ENCODE measurements around the gene NR2E3. TPM values are rescaled to one million over a fixed set of nuclear protein-coding genes. Genes with fewer than 3 reads are reported as not detected.

The NR2E3 gene
- total and polyA plus RNA-seq, 4 donors = 0.17 to 0.18 TPM; not detected in 2

DNA sequence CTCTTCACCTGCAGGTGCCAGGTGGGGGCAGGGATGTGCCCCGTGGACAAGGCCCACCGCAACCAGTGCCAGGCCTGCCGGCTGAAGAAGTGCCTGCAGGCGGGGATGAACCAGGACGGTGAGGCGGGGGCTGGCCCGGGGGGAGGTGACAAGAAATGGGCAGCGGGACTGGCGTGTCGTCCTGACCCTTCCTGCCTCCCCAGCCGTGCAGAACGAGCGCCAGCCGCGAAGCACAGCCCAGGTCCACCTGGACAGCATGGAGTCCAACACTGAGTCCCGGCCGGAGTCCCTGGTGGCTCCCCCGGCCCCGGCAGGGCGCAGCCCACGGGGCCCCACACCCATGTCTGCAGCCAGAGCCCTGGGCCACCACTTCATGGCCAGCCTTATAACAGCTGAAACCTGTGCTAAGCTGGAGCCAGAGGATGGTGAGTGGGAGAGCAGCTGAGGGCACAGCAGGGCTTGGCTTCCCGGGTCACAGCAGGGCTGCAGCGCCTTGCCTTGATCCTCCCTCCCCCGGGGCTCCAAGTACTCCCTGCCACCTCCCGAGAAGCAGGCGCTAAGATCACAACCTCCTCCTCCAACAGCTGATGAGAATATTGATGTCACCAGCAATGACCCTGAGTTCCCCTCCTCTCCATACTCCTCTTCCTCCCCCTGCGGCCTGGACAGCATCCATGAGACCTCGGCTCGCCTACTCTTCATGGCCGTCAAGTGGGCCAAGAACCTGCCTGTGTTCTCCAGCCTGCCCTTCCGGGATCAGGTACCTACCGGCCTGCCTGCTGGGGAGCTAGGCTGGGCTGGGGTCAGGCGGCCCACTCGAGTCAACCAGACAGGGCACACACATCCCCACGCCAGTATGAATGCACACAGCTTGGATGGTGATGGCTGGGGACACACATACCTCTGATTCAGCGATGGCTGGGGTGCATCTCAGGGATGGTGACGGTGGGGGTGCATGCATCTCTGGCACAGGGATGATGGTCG, 1.7 kb downstream of the NR2E3 start:
- H3K9ac ChIP-seq (ENCODE audit: low read depth in 1 of 2, low read length in 2 of 2) = no peak overlapping the region
- no peak for DNase-seq (ENCODE audit: low spot score)
- no peaks in the 10 kb centered on the region for H3K9me3 ChIP-seq (ENCODE audit: control insufficient read depth in 4 of 4, low read length in 3 of 4)
- TF ChIP-seq, protein P1, sequence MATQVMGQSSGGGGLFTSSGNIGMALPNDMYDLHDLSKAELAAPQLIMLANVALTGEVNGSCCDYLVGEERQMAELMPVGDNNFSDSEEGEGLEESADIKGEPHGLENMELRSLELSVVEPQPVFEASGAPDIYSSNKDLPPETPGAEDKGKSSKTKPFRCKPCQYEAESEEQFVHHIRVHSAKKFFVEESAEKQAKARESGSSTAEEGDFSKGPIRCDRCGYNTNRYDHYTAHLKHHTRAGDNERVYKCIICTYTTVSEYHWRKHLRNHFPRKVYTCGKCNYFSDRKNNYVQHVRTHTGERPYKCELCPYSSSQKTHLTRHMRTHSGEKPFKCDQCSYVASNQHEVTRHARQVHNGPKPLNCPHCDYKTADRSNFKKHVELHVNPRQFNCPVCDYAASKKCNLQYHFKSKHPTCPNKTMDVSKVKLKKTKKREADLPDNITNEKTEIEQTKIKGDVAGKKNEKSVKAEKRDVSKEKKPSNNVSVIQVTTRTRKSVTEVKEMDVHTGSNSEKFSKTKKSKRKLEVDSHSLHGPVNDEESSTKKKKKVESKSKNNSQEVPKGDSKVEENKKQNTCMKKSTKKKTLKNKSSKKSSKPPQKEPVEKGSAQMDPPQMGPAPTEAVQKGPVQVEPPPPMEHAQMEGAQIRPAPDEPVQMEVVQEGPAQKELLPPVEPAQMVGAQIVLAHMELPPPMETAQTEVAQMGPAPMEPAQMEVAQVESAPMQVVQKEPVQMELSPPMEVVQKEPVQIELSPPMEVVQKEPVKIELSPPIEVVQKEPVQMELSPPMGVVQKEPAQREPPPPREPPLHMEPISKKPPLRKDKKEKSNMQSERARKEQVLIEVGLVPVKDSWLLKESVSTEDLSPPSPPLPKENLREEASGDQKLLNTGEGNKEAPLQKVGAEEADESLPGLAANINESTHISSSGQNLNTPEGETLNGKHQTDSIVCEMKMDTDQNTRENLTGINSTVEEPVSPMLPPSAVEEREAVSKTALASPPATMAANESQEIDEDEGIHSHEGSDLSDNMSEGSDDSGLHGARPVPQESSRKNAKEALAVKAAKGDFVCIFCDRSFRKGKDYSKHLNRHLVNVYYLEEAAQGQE (IDR thresholded peaks at IDR 0.05) = no peak
- TF ChIP-seq YY1 (IDR thresholded peaks at IDR 0.05) (no peak), SP1 (IDR thresholded peaks at IDR 0.05) (no peak), RXRA (IDR thresholded peaks at IDR 0.05) (no peak), FOXA1 (IDR thresholded peaks at IDR 0.05) (no peak), EGR1 (IDR thresholded peaks at IDR 0.05; ENCODE audit: low read depth in 2 of 2) (no peak), RAD21 (IDR thresholded peaks at IDR 0.05) (no peak)
- H3K36me3 ChIP-seq (ENCODE audit: control insufficient read depth in 4 of 4, insufficient read depth in 3 of 4, low read depth in 1 of 4, low read length in 3 of 4) = no peaks in the 10 kb centered on the region
- H3K27ac ChIP-seq (ENCODE audit: low read depth in 1 of 2, low read length in 2 of 2) = no peak overlapping the region
- H3K4me1 ChIP-seq (ENCODE audit: control insufficient read depth in 4 of 4, insufficient read depth in 4 of 4, low read length in 3 of 4) = no peaks in the 10 kb centered on the region
- no peak overlapping the region for H3K4me3 ChIP-seq (ENCODE audit: low read depth in 1 of 3, low read length in 3 of 3)
- WGBS = 92% methylated on average over 38 of the region's 38 CpGs
- H3K27me3 ChIP-seq (ENCODE audit: control insufficient read depth in 4 of 4, insufficient read depth in 4 of 4, low read length in 3 of 4) = peaks cover 0 to 4% (median 2%) of the 10 kb centered on the region in 4 donors

DNA sequence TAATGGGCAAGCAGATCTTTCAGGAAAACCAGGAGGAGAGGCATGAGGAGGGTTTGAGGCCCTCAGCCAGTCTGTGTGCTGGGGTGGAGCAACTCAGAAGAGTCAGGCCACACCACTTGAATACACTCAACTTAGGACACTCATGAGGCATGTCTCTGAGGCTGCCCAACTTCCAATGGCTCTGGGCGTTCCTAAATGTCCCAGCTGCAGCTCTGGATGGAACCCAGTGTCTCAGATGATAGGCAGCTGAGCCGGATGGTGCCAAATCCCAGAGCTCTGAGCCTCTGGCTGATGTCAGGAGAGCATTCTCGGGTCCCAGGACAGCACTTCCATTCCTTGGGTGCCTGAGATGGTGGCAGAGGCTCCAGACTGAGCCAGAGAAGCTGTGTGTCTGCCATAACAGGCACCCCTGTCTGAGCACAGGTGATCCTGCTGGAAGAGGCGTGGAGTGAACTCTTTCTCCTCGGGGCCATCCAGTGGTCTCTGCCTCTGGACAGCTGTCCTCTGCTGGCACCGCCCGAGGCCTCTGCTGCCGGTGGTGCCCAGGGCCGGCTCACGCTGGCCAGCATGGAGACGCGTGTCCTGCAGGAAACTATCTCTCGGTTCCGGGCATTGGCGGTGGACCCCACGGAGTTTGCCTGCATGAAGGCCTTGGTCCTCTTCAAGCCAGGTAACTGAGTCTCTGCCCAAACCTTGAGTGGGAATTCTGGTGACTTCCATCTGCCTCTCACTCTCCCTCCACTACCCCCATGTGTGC, 2.8 kb downstream of the NR2E3 start:
- TF ChIP-seq TAF1 (conservative IDR thresholded peaks at IDR 0.05) (no peak), YY1 (IDR thresholded peaks at IDR 0.05) (no peak), SP1 (IDR thresholded peaks at IDR 0.05) (no peak), RXRA (IDR thresholded peaks at IDR 0.05) (no peak), NR2F2 (IDR thresholded peaks at IDR 0.05) (no peak), HNF4A (conservative IDR thresholded peaks at IDR 0.05) (no peak), FOXA1 (IDR thresholded peaks at IDR 0.05) (no peak), JUND (IDR thresholded peaks at IDR 0.05) (no peak), EGR1 (IDR thresholded peaks at IDR 0.05; ENCODE audit: low read depth in 2 of 2) (no peak), FOXA2 (IDR thresholded peaks at IDR 0.05) (no peak), RAD21 (IDR thresholded peaks at IDR 0.05) (no peak), HNF4G (IDR thresholded peaks at IDR 0.05) (no peak), GABPA (IDR thresholded peaks at IDR 0.05 in 1 of 2, conservative IDR thresholded peaks at IDR 0.05 in 1 of 2) (no peak)
- TF ChIP-seq, protein P2, sequence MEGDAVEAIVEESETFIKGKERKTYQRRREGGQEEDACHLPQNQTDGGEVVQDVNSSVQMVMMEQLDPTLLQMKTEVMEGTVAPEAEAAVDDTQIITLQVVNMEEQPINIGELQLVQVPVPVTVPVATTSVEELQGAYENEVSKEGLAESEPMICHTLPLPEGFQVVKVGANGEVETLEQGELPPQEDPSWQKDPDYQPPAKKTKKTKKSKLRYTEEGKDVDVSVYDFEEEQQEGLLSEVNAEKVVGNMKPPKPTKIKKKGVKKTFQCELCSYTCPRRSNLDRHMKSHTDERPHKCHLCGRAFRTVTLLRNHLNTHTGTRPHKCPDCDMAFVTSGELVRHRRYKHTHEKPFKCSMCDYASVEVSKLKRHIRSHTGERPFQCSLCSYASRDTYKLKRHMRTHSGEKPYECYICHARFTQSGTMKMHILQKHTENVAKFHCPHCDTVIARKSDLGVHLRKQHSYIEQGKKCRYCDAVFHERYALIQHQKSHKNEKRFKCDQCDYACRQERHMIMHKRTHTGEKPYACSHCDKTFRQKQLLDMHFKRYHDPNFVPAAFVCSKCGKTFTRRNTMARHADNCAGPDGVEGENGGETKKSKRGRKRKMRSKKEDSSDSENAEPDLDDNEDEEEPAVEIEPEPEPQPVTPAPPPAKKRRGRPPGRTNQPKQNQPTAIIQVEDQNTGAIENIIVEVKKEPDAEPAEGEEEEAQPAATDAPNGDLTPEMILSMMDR (IDR thresholded peaks at IDR 0.05; ENCODE audit: low read depth, low read length, missing input control) = no peak
- TF ChIP-seq, protein P1 (IDR thresholded peaks at IDR 0.05) = no peak
- TF ChIP-seq, protein P3, sequence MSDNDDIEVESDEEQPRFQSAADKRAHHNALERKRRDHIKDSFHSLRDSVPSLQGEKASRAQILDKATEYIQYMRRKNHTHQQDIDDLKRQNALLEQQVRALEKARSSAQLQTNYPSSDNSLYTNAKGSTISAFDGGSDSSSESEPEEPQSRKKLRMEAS (IDR thresholded peaks at IDR 0.05) = no peak
- TF ChIP-seq, protein P4, sequence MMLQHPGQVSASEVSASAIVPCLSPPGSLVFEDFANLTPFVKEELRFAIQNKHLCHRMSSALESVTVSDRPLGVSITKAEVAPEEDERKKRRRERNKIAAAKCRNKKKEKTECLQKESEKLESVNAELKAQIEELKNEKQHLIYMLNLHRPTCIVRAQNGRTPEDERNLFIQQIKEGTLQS (IDR thresholded peaks at IDR 0.05) = no peak
- TF ChIP-seq, protein P5, sequence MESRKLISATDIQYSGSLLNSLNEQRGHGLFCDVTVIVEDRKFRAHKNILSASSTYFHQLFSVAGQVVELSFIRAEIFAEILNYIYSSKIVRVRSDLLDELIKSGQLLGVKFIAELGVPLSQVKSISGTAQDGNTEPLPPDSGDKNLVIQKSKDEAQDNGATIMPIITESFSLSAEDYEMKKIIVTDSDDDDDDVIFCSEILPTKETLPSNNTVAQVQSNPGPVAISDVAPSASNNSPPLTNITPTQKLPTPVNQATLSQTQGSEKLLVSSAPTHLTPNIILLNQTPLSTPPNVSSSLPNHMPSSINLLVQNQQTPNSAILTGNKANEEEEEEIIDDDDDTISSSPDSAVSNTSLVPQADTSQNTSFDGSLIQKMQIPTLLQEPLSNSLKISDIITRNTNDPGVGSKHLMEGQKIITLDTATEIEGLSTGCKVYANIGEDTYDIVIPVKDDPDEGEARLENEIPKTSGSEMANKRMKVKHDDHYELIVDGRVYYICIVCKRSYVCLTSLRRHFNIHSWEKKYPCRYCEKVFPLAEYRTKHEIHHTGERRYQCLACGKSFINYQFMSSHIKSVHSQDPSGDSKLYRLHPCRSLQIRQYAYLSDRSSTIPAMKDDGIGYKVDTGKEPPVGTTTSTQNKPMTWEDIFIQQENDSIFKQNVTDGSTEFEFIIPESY (IDR thresholded peaks at IDR 0.05) = no peak
- H3K36me3 ChIP-seq (ENCODE audit: control insufficient read depth in 4 of 4, insufficient read depth in 3 of 4, low read depth in 1 of 4, low read length in 3 of 4) = no peaks in the 10 kb centered on the region
- no peak overlapping the region for H3K4me3 ChIP-seq (ENCODE audit: low read depth in 1 of 3, low read length in 3 of 3)
- H3K9me3 ChIP-seq (ENCODE audit: control insufficient read depth in 4 of 4, low read length in 3 of 4) = peaks cover 0 to 2% (median under 1%) of the 10 kb centered on the region in 4 donors
- no peak for DNase-seq (ENCODE audit: low spot score)
- H3K4me1 ChIP-seq (ENCODE audit: control insufficient read depth in 4 of 4, insufficient read depth in 4 of 4, low read length in 3 of 4) = no peaks in the 10 kb centered on the region
- no peak overlapping the region for H3K27ac ChIP-seq (ENCODE audit: low read depth in 1 of 2, low read length in 2 of 2)
- H3K27me3 ChIP-seq (ENCODE audit: control insufficient read depth in 4 of 4, insufficient read depth in 4 of 4, low read length in 3 of 4) = peaks cover 0 to 4% (median 0%) of the 10 kb centered on the region in 4 donors
- H3K9ac ChIP-seq (ENCODE audit: low read depth in 1 of 2, low read length in 2 of 2) = no peak overlapping the region
- 94% methylated on average over 16 of the region's 16 CpGs for WGBS
